ENCODE results near the gene TMEM212. TPM values are rescaled to one million over a fixed set of nuclear protein-coding genes. Genes with fewer than 3 reads are reported as not detected.
"Not testable (repeated sequence)": the region's sequence is repeated elsewhere in the genome, so short reads cannot be mapped to it uniquely, and the experiment has no call there.

TMEM212 gene
- polyA plus RNA-seq, 2 of the 4 experiments (the other 2 are of a cell fraction), result not detected

DNA sequence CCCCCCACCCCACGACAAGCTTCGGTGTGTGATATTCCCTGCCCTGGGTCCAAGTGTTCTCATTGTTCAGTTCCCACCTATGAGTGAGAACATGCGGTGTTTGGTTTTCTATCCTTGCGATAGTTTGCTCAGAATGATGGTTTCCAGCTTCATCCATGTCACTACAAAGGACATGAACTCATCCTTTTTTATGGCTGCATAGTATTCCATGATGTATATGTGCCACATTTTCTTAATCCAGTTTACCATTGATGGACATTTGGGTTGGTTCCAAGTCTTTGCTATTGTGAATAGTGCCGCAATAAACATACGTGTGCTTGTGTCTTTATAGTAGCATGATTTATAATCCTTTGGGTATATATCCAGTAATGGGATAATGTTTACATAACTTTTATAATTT lies 28.5 kb upstream of the TMEM212 start:
- H3K27ac ChIP-seq; ATAC-seq; CTCF ChIA-PET; DNase-seq (ENCODE audit: low read depth in 1 of 2, low spot score in 1 of 2); POLR2A ChIA-PET; FAIRE-seq; H3K4me3 ChIP-seq; H3K4me2 ChIP-seq; H3K9me3 ChIP-seq: not testable (repeated sequence)
- 91% methylated on average over 6 of the region's 6 CpGs for WGBS (ENCODE audit: missing lambda C conversion rate)
- H3K4me1 ChIP-seq, result peaks cover 37% of the 10 kb centered on the region
- peak; percentile 63; the same call in 1 of the 2 replicates for TF ChIP-seq KDM1A (IDR thresholded peaks at IDR 0.05; ENCODE audit: low read depth)

DNA sequence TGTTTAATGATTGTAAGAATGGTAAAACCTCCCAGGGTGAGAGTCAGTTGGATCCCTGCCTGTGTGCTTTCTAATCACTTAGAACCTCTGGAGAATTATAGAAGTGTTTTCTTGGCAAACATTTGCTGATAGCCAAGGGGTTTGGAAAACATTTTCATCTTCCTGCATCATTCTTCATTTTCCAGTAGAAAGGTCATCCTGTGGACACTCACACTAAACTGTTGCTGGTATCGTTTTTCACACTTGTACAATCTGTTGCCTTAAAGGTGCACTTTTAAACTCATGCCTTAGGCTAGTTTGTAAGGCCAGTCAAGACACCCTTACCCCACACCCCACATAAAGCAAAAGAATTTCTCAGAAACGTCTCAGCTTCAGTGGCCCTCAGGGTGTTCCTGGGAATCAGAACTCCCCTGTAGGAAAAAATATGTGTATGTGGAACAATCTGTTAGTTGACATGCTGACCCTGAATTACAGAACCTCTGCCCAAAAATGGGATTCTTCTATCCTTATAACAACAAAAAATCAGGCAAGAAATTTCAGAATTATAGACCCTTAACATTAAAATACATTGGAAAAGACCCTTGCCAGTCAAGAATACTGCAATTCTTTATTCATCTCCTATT lies 27.1 kb upstream of the TMEM212 start:
- H3K9me3 ChIP-seq, result 0 out of 3 replicates have a peak, but pooled peaks cover 3% of the 10 kb centered on the region
- no peak overlapping the region for H3K4me3 ChIP-seq
- peak in 1 of 2 experiments; percentile 61 for DNase-seq (ENCODE audit: low read depth in 1 of 2, low spot score in 1 of 2)
- FAIRE-seq, result no peak
- peaks cover 33% of the 10 kb centered on the region for H3K4me1 ChIP-seq
- WGBS (ENCODE audit: missing lambda C conversion rate), result 20% methylated on average over 2 of the region's 2 CpGs
- ChIA-PET POLR2A (no interaction called here), CTCF (interaction anchor here (1.0 kb wide), 1 partner anchor 9 kb away, joined by 3 read pairs; no protein-coding TSS in a partner anchor)
- H3K4me2 ChIP-seq, result peak overlapping the region; percentile 21
- peak in 1 of 2 experiments; percentile 17; a peak in 2 of 6 replicates for ATAC-seq
- H3K27ac ChIP-seq, result peak overlapping the region; percentile 51 to 67; a peak in 5 of 6 replicates
- no peak for TF ChIP-seq EHF (CRISPR knock-in tag; IDR thresholded peaks at IDR 0.05)
- peak in 1 of 2 experiments; percentile 18; a peak in 1 of 5 replicates for TF ChIP-seq EP300 (IDR thresholded peaks at IDR 0.05)
- TF ChIP-seq JUN (IDR thresholded peaks at IDR 0.05), result no peak
- TF ChIP-seq RAD21 (conservative IDR thresholded peaks at IDR 0.05 in 1 of 2, IDR thresholded peaks at IDR 0.05 in 1 of 2), result no peak
- no peak for TF ChIP-seq KDM5A (IDR thresholded peaks at IDR 0.05)
- 0 out of 2 replicates have a peak, but pooled peaks have one; percentile 10 for TF ChIP-seq JUNB (IDR thresholded peaks at IDR 0.05)
- no peak for TF ChIP-seq ELK1 (IDR thresholded peaks at IDR 0.05; ENCODE audit: low read depth, low read length)
- TF ChIP-seq FOSB (CRISPR knock-in tag; IDR thresholded peaks at IDR 0.05), result no peak

DNA sequence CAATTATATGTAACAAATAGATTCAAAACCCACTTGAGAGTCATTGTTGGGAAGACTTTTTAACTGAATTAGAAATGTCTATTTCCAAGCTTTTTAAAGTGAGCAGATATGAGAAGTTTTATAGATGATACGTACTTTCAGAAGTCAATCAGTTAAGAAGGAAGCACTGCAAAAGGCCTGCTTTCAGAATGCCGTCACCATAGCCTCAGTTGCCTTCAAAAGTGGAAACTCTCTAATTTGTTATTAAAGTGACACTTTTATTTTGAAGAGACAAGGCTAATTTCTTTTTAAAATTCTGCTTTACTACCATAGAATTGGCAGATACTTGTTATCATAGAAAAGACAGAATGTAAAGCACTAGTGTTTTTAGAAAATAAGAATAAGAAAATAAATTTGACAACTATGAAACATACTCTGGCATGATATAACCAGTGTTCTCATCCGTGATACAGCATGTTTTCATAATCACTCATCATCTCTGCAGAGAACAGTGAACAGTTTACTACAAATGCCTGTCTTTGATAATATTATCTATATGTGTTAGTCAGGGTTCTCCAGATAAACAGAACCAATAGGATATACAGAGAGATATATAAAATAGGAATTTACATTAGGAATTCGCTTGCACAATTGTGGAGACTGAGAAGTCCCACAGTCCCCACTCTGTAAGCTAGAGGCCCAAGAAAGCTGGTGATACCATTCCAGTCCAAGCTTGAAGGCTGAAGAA lies 25.9 kb upstream of the TMEM212 start:
- TF ChIP-seq SMC3 (IDR thresholded peaks at IDR 0.05), result no peak
- TF ChIP-seq RFX5 (IDR thresholded peaks at IDR 0.05), result no peak
- TF ChIP-seq FOSB (CRISPR knock-in tag; IDR thresholded peaks at IDR 0.05), result no peak
- TF ChIP-seq ZNF302 (CRISPR knock-in tag; IDR thresholded peaks at IDR 0.05), result no peak
- TF ChIP-seq ESRRA (IDR thresholded peaks at IDR 0.05; ENCODE audit: borderline replicate concordance, low read length), result no peak
- TF ChIP-seq EHMT2 (IDR thresholded peaks at IDR 0.05; ENCODE audit: low read depth), result no peak
- TF ChIP-seq HOXB13 (CRISPR knock-in tag; IDR thresholded peaks at IDR 0.05; ENCODE audit: low read depth), result no peak
- TF ChIP-seq HES2 (IDR thresholded peaks at IDR 0.05), result no peak
- TF ChIP-seq MAFK (IDR thresholded peaks at IDR 0.05; ENCODE audit: partially characterized antibody), result no peak
- TF ChIP-seq EHF (CRISPR knock-in tag; IDR thresholded peaks at IDR 0.05), result no peak
- no peak for TF ChIP-seq RNF2 (IDR thresholded peaks at IDR 0.05; ENCODE audit: borderline replicate concordance, low read depth)
- TF ChIP-seq, protein P1, sequence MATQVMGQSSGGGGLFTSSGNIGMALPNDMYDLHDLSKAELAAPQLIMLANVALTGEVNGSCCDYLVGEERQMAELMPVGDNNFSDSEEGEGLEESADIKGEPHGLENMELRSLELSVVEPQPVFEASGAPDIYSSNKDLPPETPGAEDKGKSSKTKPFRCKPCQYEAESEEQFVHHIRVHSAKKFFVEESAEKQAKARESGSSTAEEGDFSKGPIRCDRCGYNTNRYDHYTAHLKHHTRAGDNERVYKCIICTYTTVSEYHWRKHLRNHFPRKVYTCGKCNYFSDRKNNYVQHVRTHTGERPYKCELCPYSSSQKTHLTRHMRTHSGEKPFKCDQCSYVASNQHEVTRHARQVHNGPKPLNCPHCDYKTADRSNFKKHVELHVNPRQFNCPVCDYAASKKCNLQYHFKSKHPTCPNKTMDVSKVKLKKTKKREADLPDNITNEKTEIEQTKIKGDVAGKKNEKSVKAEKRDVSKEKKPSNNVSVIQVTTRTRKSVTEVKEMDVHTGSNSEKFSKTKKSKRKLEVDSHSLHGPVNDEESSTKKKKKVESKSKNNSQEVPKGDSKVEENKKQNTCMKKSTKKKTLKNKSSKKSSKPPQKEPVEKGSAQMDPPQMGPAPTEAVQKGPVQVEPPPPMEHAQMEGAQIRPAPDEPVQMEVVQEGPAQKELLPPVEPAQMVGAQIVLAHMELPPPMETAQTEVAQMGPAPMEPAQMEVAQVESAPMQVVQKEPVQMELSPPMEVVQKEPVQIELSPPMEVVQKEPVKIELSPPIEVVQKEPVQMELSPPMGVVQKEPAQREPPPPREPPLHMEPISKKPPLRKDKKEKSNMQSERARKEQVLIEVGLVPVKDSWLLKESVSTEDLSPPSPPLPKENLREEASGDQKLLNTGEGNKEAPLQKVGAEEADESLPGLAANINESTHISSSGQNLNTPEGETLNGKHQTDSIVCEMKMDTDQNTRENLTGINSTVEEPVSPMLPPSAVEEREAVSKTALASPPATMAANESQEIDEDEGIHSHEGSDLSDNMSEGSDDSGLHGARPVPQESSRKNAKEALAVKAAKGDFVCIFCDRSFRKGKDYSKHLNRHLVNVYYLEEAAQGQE (IDR thresholded peaks at IDR 0.05), result no peak
- no peak for TF ChIP-seq HEYL (CRISPR knock-in tag; IDR thresholded peaks at IDR 0.05)
- no peak for TF ChIP-seq MYC (IDR thresholded peaks at IDR 0.05; ENCODE audit: borderline replicate concordance, low read length)
- ChIA-PET CTCF (interaction anchor here (0.9 kb wide), 1 partner anchor 13 kb away, joined by 3 read pairs; no protein-coding TSS in a partner anchor), POLR2A (no interaction called here)
- Histone ChIP-seq H3K4me1 (peaks cover 28% of the 10 kb centered on the region), H3K27ac (peak overlapping the region in 1 of 2 experiments; percentile 58; a peak in 2 of 6 replicates), H3K4me3 (no peak overlapping the region), H3K9me3 (0 out of 3 replicates have a peak, but pooled peaks cover 3% of the 10 kb centered on the region), H3K4me2 (no peak overlapping the region)
- WGBS (ENCODE audit: missing lambda C conversion rate), result 94% methylated on average over 4 of the region's 4 CpGs
- no peak for DNase-seq (ENCODE audit: low read depth in 1 of 2, low spot score in 1 of 2)
- no peak for ATAC-seq
- FAIRE-seq, result no peak

Data from A549 (cell line).